Stimulated activated CD8-positive, alpha-beta memory T cell treated with anti-CD3 and anti-CD28 coated beads, Interleukin-15, amount 100 ng/mL, for 24 hours (primary cell): ENCODE data around the gene USP6NL.

Source experiments
- DNase-seq: peaks from one replicate; pipeline ENCODE4 v3.0.0-alpha.2; 2020; ENCODE audit warnings: low read depth

Gene USP6NL

DNA sequence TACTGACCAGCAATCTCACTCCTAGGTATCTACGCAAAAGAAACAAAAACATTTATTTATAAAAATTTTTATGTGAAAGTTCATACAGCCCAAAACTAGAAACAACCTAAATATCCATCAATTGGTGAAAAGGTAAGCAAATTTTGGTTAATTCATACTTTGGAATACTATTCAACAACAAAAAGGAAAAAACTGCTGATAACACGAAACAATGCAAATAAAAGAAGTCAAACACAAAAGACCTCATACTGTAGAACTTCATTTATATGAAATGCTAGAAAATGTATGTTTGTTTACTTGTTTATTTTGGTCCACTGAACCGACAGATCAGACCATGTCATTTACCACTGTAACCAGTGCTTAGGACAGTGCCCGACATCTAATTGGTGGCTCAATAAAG lies 60.3 kb downstream of the USP6NL start:
- DNase-seq = no peak

DNA sequence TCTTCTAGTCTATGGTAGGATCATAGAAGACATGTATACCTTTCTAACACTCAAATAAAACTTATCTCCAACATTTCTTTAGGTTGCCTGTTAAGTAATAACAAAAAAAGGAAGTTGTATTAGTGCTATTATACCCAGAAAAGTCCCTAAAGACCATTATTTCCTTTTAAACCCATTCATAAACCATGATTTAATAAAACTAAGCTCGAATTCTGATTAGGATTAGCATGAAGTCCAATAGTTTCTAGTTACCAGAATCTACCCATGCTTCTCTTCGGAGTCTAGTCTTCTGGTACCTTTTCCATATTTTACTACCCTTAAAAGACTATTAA lies 62.7 kb downstream of the USP6NL start:
- no peak for DNase-seq

DNA sequence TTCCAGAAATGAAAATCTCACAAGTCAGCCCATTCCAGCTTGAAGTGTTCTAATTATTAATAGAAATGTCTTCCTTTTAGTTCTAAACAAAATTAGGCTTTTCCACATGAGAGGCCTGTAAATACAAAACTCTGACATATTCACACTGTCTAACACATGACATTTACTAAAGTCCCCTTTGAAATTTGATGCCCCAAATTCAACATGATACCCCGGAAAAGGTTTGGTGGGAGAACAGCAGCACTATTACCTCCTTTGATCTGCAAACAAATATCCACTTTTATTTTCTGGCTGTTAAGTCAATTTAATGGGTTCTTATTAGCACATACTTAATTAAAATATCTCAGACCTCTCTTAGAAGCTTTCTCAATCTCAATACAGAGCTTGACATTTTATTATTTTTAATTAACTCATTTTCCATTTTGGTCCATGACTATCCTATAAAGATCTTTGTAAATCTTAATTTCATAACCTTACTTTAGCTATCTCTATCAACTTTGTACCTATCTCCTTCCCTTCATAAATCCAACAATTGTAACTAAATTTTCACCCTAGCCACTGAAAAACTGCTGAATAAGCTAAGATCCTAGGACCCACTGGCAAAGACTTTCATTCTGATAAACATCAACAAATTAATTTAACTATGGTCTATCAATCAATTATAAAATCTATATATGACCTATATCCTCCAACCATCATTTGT lies 63.2 kb downstream of the USP6NL start:
- no peak for DNase-seq

DNA sequence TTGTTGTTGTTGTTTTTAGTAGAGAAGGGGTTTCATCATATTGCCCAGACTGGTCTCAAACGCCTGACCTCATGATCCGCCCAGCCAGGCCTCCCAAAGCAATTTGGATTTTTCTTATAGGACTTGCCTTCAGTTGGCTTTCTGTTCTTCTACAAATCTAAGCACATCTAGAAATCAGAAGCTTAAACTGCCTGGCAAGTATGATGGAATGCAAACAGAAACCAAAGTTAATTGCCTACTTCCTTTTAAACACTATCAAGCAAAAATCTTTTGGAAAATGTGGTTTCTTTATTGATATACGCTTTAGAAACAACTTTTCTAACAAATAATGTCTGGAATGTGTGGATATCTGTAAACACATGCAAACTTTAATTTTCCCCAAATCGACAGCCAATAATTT lies 64.9 kb downstream of the USP6NL start:
- DNase-seq = no peak

DNA sequence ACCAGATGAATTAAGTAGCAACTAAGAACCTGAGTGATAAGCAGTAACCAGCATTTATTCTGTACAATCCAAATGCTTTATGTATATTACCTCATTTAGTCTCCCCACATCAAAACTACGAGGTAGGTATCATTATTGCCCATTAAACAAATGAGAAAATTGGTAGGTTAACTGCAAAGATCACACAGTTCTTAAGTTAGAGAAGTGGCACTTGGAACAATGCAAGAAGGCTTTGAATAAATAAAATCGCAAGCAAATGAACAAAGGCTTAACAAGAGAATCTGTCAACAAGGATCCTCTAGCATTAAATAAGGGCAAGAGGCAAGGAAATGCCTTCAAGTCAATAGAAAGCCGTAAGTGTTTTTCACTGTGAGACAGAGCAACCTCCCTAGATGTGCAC lies 70.2 kb downstream of the USP6NL start:
- no peak for DNase-seq

DNA sequence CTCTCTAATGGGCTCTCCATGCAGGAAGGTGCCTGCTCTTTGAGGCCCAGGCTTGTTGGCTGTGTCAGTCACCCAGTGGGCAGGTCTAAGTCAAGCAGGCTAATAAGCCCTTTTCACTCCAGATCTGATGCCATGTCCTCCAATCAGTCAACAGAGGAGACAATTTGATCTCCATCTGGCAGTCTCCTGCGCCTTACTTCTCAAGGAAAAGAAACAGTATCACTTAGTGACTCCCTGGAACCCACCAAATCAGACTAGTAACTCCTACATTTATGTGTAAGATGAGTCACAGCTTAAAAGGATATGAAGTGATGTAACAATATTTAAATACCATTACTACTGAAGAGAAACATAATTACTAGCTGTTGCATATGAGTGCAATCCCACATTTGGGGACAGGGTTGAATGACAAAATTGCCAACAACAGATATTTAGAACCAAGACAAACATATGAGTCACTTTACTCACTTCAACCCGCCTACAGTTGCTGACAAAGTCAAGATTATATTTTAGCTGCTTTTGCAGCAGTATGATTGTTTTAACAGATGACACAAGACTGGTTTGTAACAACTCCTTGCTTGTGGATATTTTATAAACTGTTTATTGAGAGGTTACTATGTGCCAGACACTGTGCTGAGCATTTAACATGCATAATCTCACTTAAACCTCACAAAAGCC lies 72.1 kb downstream of the USP6NL start:
- no peak for DNase-seq

DNA sequence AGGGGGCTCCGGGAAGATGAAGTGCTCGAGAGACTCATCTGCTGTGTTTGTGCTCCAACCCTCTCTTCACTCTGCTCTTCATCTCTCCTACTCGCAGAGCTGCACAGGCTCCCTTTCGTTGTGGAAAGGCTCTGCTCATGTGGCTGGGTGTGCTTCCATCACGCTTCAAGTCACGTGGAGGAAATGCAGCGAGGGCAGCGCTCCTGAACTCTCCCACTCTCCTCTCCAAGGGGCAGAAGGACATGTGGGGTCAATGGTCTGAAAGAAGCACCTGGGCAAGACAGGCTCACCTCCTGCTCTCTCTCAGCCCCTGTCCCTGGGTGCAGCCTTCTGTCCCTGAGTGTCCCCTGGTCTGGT lies 72.6 kb downstream of the USP6NL start:
- no peak for DNase-seq

DNA sequence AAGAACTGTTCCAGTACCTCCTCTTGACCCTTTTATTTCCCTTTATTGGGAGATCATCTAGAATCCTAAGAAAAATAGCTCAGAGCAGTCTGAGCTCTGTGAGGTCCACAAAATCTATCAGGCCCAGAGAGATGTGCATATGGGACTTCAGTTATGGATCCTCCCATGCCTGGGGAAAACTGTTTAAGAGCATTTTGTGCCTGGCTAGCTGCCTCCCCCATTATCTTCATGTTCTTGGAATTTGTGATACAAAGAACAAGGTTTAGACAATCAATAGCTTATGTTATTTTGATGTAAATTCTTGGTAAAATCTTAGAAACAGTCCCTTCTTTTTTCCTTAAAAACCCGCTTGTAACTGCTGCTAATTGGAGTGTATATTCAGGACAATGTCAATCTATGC lies 75.2 kb downstream of the USP6NL start:
- no peak for DNase-seq

DNA sequence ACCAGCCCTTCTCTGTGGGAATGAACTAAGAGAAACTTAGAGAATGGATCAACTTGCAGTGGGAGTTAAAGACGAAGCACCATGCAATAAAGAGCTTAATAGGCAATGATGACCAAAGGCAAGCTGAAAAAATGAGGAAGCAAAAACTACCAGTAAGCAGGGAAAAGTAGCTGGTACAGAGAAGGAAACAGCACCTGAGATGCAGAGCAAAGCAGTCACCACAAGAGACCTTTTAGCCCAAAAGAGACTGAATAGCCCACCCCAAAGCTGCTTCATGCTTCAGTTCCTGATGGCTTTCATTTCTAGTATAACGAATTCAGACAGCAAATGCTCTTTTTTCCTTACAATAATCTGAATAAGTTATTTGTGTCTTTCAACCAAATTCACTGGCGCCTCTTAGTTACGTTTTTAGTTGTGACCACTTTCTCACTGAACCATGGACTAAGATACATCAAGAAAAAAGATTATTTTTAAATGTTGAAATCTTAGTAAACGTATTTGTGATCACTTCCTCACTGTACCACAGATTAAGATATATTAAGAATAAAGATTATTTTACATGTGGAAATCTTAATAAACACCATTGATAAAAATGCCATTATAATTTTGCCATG lies 76.0 kb downstream of the USP6NL start:
- DNase-seq = no peak

DNA sequence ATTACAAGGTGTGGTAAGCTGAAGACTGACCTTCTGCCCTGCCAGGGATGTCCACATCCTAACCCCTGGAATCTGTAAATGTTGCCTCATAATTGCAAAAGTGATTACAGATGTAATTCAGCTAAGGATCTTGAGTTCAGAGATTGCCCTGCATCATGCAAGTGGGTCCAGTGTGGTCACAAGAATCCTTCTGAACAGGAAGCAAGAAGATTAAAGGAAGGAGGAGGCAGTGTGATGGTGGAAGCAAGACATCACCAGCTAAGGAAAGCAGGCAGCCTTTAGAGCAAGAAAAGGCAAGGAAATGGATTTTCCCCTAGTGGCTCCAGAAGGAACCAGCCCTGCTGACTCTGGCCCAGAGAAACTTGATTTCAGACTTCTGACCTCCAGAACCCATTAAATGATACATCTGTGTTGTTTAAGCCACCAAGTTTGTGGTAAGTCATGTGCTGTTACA lies 78.1 kb downstream of the USP6NL start:
- no peak for DNase-seq

DNA sequence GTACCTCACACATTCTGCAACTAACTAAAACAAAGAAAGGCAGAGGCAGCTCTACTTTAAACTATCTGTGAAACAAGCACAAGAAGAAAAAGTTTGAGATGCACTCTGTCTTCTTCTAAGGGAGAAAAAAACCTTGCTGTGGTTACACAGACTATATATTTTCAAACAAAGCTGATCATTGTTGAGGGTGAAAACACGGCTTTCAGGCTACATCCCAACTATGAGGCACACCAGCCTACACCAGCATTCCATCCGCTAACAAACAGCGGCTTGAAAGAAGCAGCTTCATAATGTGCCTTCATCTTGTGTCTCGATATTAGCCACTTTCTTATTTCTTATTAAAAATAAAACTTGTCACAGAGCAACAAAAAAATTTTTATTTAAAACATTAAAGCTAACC lies 79.1 kb downstream of the USP6NL start:
- DNase-seq = no peak

DNA sequence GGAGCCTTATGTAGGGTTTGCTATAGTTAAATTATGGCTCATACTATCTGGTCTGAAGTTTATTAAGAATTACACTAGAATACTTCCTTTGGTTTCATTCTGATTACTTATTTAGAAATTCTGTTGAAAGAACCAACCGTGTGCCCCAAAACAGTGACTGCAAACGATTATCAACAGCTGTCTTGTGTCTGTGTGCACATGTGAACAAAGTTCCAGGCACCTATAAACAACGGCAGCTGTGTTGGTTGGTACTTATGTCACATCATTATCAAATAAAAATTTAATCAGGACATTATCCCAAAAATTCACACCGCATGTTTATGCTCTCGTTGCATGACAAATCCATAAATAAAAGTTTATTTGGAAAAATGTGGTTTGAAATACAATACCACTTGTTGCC lies 80.6 kb downstream of the USP6NL start:
- DNase-seq = no peak

DNA sequence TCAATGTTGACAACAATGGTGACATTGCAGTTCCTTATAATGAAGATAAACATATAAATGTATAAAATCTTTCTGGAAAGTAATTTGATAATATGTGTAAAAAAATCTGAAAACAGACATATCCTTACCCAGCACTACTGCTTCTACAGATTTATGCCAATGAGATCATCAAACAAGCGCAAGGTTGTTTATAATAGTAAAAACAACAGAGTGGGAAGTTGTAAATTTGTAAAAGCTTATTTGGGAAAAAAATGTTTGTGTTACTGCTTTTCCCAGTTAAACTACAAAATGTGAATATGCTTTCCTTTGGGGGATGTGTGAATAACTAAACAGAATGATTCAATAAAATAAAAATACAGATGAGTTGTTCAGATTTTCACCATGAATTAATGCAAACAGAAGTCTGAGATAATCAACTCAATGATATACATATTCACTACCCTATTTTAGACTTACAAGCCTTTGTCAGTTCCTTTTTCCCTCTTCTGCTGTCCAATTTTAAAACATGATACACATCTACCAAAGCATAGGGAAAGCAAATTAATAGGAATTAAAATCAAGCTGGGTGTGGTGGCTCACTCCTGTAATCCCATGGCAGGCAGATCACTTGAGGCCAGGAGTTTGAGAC lies 82.1 kb downstream of the USP6NL start:
- DNase-seq = no peak

DNA sequence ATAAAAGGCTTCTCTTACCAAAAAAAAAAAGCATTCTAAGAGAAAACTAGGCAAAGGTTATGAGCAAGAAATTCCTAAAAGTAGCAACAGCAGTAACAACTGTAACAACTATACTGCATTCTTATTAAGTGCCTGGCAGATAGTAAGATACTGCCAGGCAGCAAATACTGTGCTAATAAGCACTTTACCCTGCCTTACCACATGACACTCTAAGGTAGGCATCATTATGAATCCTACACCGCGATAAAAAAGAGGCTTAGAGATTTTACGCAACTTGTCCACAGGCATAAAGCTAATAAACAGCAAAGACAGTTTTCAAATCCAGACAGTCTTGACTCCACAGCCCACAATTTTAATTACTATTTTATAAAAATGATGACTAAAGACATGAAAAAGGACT lies 83.2 kb downstream of the USP6NL start:
- DNase-seq = no peak

DNA sequence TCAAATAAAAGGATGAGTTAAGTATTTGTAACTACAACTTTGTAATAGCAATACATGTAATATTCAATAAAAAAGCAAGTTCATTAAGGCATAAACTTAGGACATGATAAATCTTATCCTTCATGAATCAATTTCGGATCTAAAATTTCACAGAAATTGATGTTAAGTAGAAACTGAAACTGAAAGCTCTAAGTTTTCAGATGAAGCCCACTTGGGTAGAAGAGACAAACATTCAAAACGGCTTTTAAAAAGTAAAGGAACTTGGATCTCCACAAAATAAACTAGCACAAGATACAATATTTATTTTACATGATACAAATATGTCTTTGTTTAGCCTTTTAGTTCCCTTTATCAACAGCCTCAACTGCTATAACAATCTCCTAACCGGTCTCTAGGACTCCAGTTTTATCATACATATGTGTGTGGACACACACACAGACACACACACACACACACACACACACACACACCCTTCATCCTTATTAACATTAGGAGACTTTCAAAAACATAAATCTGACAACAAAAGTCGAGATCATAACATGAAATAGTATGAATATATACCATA lies 83.7 kb downstream of the USP6NL start:
- DNase-seq = no peak

DNA sequence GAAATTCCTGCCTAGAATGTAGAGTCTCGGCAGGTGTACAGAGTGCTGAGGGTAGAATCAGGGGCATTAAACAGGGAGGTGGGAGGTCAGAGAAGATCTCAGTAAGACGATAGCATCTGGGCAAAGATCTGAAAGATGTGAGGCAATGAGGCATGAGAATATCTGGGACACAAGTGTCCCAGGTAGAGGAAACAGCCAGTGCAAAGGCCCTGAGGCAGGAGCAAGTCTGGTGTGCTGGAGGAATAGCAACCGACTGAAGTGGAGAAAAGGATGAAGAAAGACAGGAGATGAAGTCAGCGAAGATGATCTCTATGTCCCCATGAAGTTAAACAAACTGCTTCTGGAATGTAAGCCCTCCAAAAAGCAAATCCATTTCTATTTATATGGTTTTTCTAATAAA lies 84.4 kb downstream of the USP6NL start:
- no peak for DNase-seq

DNA sequence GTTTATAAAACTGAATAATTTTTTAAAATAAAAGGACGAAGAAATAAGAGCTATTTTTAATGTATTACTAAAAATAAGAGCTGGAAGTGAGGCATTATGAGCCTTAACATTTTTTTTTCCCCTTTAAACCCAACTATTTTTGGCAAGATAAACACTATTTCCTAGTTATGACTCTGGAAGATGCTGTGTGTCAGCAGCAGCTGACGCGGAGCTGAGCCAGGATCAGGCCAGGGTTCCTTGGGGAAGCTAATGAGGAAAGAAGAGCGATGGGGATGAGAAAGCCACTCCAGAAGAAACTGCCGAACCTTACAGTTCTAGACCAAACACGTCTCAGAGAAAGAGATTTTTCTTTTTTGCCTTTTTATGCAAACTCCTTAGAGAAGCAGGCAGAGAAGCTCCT lies 85.9 kb downstream of the USP6NL start:
- no peak for DNase-seq

DNA sequence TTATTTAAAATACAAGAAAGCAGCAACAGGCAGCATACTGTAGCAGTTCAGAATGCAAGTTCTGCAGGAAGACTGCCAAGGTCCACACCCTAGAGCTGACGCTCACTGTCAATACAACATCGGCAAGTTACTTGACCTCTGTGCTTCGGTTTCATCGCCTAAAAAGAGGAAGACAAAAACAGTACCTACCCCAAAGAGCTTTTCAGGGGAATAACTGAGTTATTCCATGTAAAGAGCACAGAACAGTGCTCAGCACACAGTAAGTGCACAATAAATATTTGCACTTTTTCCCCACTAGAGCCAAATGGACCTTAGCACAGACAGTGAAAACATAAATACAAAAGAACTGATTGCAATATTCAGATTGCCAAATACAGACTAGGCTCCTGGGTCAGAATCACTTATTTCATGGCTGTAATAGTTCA lies 88.6 kb downstream of the USP6NL start:
- DNase-seq = no peak

DNA sequence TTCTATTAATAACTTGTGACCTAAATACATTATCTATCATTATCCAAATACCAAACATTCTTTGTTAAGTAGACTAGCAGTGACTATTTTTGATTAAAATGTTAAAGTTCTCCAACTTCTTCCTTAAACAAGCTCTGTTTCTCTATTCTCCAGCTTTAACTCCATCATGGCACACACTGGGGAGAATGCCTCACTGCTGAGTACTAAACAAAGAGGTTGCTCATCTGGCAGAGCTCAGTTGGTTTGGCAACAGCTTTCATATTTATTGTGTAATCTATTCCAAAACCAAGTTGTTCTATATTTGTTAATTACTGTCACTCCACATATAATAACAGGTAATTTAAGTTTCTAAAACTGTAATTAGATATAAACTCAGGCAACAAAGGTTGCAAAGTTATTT lies 89.6 kb downstream of the USP6NL start:
- no peak for DNase-seq

DNA sequence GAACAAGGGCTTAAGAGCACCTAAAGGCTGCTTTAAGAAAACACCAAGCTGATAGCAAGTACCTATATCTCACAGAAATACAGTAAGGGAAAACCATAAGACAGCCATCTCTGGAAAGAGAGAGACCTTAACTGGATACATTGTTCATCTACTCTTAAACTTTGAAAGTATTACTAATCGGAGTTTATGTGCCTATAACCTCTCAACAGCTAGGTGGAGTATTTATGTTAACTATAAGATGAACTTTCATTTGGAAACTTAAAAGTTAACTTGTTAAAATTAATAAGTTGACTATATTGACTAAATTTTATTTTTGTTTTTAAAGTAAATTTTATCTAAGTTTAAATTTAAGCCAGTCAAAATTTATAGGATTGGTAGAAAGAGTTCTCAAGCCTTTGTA lies 90.6 kb downstream of the USP6NL start:
- DNase-seq = no peak

DNA sequence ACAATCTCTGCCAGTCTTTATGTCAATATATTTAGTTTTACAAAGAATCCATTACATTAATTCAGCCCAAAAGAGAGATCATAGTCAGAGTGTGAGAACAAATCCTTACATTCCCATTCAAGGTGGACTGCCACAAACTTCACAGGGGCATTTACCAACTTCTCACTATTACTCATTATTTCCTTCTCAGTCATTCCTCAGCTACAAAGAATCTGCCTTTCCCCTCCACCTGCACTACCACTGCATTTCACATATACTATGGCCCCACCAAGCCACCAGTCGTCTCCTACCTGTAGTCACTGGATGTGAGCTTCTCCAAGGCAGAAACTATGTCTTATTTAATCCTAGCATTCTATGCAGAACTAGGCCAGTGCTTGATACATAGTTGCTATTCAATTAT lies 94.3 kb downstream of the USP6NL start:
- DNase-seq = no peak

DNA sequence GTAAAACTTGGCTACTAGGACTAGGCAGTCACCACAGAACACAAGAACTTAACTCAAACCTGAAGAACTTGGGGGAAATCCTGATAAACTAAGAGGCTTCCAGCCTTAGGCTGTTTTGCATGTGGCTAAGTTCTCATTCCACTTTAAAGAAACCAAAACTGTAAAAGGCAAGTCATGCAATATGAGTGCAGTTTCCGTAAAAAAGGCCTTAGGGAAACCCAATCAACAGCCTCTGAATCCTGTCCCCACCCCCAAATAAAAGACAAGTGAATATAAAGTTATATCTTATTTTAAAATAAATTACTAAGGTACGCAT lies 95.1 kb downstream of the USP6NL start:
- no peak for DNase-seq
